Measurements from ENCODE around the gene MINDY4.

MINDY4 gene

GRCh38 chr7:30795161-30795948, 24.1 kb downstream of the MINDY4 start:
- H3K4me3 ChIP-seq (ENCODE audit: low read depth in 1 of 2, low read length in 1 of 2) = no peak overlapping the region
- H3K27ac ChIP-seq = no peak overlapping the region
- H3K9me3 ChIP-seq = no peaks in the 10 kb centered on the region
- H3K27me3 ChIP-seq = no peaks in the 10 kb centered on the region
- H3K4me1 ChIP-seq (ENCODE audit: control insufficient read depth in 1 of 2, insufficient read depth in 1 of 2, low read depth in 1 of 2, low read length in 1 of 2) = no peaks in the 10 kb centered on the region
- TF ChIP-seq CTCF (IDR thresholded peaks at IDR 0.05) = no peak
- H3K36me3 ChIP-seq = no peaks in the 10 kb centered on the region

- H3K4me3 ChIP-seq (ENCODE audit: low read depth in 1 of 2, low read length in 1 of 2) = no peak overlapping the region
- no peaks in the 10 kb centered on the region for H3K9me3 ChIP-seq
- no peak for TF ChIP-seq CTCF (IDR thresholded peaks at IDR 0.05)
Measured at GRCh38 chr7:30796105-30796869, 25.1 kb downstream of the MINDY4 start.

GRCh38 chr7:30797176-30798040, 26.2 kb downstream of the MINDY4 start:
- Histone ChIP-seq H3K27ac (no peak overlapping the region), H3K36me3 (no peaks in the 10 kb centered on the region), H3K4me3 (ENCODE audit: low read depth in 1 of 2, low read length in 1 of 2) (no peak overlapping the region), H3K4me1 (ENCODE audit: control insufficient read depth in 1 of 2, insufficient read depth in 1 of 2, low read depth in 1 of 2, low read length in 1 of 2) (no peaks in the 10 kb centered on the region), H3K27me3 (no peaks in the 10 kb centered on the region), H3K9me3 (no peaks in the 10 kb centered on the region)
- no peak for TF ChIP-seq CTCF (IDR thresholded peaks at IDR 0.05)

More at GRCh38 chr7:30796105-30796869, 25.1 kb downstream of the MINDY4 start:
- Histone ChIP-seq H3K27me3 (no peaks in the 10 kb centered on the region), H3K27ac (no peak overlapping the region), H3K4me1 (ENCODE audit: control insufficient read depth in 1 of 2, insufficient read depth in 1 of 2, low read depth in 1 of 2, low read length in 1 of 2) (no peaks in the 10 kb centered on the region), H3K36me3 (no peaks in the 10 kb centered on the region)

GRCh38 chr7:30799206-30799975, 28.2 kb downstream of the MINDY4 start:
- no peak for TF ChIP-seq CTCF (IDR thresholded peaks at IDR 0.05)
- H3K9me3 ChIP-seq = no peaks in the 10 kb centered on the region
- no peak overlapping the region for H3K4me3 ChIP-seq (ENCODE audit: low read depth in 1 of 2, low read length in 1 of 2)
- no peaks in the 10 kb centered on the region for H3K27me3 ChIP-seq
- H3K4me1 ChIP-seq (ENCODE audit: control insufficient read depth in 1 of 2, insufficient read depth in 1 of 2, low read depth in 1 of 2, low read length in 1 of 2) = no peaks in the 10 kb centered on the region
- no peaks in the 10 kb centered on the region for H3K36me3 ChIP-seq
- no peak overlapping the region for H3K27ac ChIP-seq

Data from neutrophil (primary cell).